Measurements from ENCODE around the gene DEDD.

- no peak for TF ChIP-seq POLR2A (IDR thresholded peaks at IDR 0.05; ENCODE audit: low read depth, low read length)
- no peak for TF ChIP-seq POLR2AphosphoS5 (IDR thresholded peaks at IDR 0.05; ENCODE audit: low read depth, low read length)
These were observed 4.8 kb downstream of the DEDD start for GRCh38 chr1:161127649-161128048.

Data from GM12891 (cell line).